Measurements from ENCODE around the gene HGFAC.

Gene HGFAC

GRCh38 chr4:3481113-3481531 is 39.4 kb downstream of the HGFAC start:
- Histone ChIP-seq H3K9me2 (replicated peaks; ENCODE audit: control insufficient read depth, low read length) (no peaks in the 10 kb centered on the region), H3F3A (ENCODE audit: control insufficient read depth, insufficient read depth) (no peaks in the 10 kb centered on the region), H3K4me1 (ENCODE audit: control insufficient read depth, low read length) (peaks cover 24% of the 10 kb centered on the region), H3K79me2 (ENCODE audit: control insufficient read depth, low read length) (no peaks in the 10 kb centered on the region), H3K36me3 (ENCODE audit: control insufficient read depth, low read length) (no peaks in the 10 kb centered on the region), H4K20me1 (ENCODE audit: control insufficient read depth, insufficient read depth, low read depth, low read length) (no peaks in the 10 kb centered on the region), H3K4me2 (ENCODE audit: low read length) (no peak overlapping the region), H3K9me3 (ENCODE audit: control insufficient read depth, insufficient read depth, low read length) (no peaks in the 10 kb centered on the region), H3K27me3 (ENCODE audit: control insufficient read depth, low read length) (peaks cover 45% of the 10 kb centered on the region), H3K27ac (ENCODE audit: low read depth, low read length) (no peak overlapping the region), H3K4me3 (ENCODE audit: low read length) (no peak overlapping the region)
- no peak for TF ChIP-seq EZH2phosphoT487 (IDR thresholded peaks at IDR 0.05; ENCODE audit: borderline replicate concordance, low read length)
- no peak for TF ChIP-seq CTCF (IDR thresholded peaks at IDR 0.05; ENCODE audit: low read depth, low read length, poor library complexity, severe bottlenecking)

- no peak overlapping the region for H3K27ac ChIP-seq (ENCODE audit: low read depth, low read length)
- H3F3A ChIP-seq (ENCODE audit: control insufficient read depth, insufficient read depth) = no peaks in the 10 kb centered on the region
- no peaks in the 10 kb centered on the region for H3K9me2 ChIP-seq (replicated peaks; ENCODE audit: control insufficient read depth, low read length)
- H3K4me3 ChIP-seq (ENCODE audit: low read length) = no peak overlapping the region
- no peaks in the 10 kb centered on the region for H3K79me2 ChIP-seq (ENCODE audit: control insufficient read depth, low read length)
- no peak for TF ChIP-seq EZH2phosphoT487 (IDR thresholded peaks at IDR 0.05; ENCODE audit: borderline replicate concordance, low read length)
- TF ChIP-seq CTCF (IDR thresholded peaks at IDR 0.05; ENCODE audit: low read depth, low read length, poor library complexity, severe bottlenecking) = no peak
- no peak overlapping the region for H3K4me2 ChIP-seq (ENCODE audit: low read length)
- peaks cover 53% of the 10 kb centered on the region for H3K27me3 ChIP-seq (ENCODE audit: control insufficient read depth, low read length)
- H3K9me3 ChIP-seq (ENCODE audit: control insufficient read depth, insufficient read depth, low read length) = no peaks in the 10 kb centered on the region
- H4K20me1 ChIP-seq (ENCODE audit: control insufficient read depth, insufficient read depth, low read depth, low read length) = no peaks in the 10 kb centered on the region
- peaks cover 32% of the 10 kb centered on the region for H3K4me1 ChIP-seq (ENCODE audit: control insufficient read depth, low read length)
- H3K36me3 ChIP-seq (ENCODE audit: control insufficient read depth, low read length) = no peaks in the 10 kb centered on the region
These were observed 40.1 kb downstream of the HGFAC start for GRCh38 chr4:3481783-3482393.

GRCh38 chr4:3482707-3483106 is 40.9 kb downstream of the HGFAC start:
- no peak overlapping the region for H3K4me3 ChIP-seq (ENCODE audit: low read length)
- peaks cover 53% of the 10 kb centered on the region for H3K27me3 ChIP-seq (ENCODE audit: control insufficient read depth, low read length)
- no peaks in the 10 kb centered on the region for H3F3A ChIP-seq (ENCODE audit: control insufficient read depth, insufficient read depth)
- no peak for TF ChIP-seq EZH2phosphoT487 (IDR thresholded peaks at IDR 0.05; ENCODE audit: borderline replicate concordance, low read length)
- TF ChIP-seq CTCF (IDR thresholded peaks at IDR 0.05; ENCODE audit: low read depth, low read length, poor library complexity, severe bottlenecking) = no peak
- H3K36me3 ChIP-seq (ENCODE audit: control insufficient read depth, low read length) = no peaks in the 10 kb centered on the region
- no peak overlapping the region for H3K4me2 ChIP-seq (ENCODE audit: low read length)
- H3K79me2 ChIP-seq (ENCODE audit: control insufficient read depth, low read length) = no peaks in the 10 kb centered on the region
- no peaks in the 10 kb centered on the region for H4K20me1 ChIP-seq (ENCODE audit: control insufficient read depth, insufficient read depth, low read depth, low read length)
- H3K9me2 ChIP-seq (replicated peaks; ENCODE audit: control insufficient read depth, low read length) = no peaks in the 10 kb centered on the region
- H3K4me1 ChIP-seq (ENCODE audit: control insufficient read depth, low read length) = peaks cover 35% of the 10 kb centered on the region
- no peak overlapping the region for H3K27ac ChIP-seq (ENCODE audit: low read depth, low read length)
- no peaks in the 10 kb centered on the region for H3K9me3 ChIP-seq (ENCODE audit: control insufficient read depth, insufficient read depth, low read length)
